Measurements from ENCODE around the gene SMYD4.
"Not testable (repeated sequence)": the region's sequence is repeated elsewhere in the genome, so short reads cannot be mapped to it uniquely, and the experiment has no call there.

Gene SMYD4

DNA sequence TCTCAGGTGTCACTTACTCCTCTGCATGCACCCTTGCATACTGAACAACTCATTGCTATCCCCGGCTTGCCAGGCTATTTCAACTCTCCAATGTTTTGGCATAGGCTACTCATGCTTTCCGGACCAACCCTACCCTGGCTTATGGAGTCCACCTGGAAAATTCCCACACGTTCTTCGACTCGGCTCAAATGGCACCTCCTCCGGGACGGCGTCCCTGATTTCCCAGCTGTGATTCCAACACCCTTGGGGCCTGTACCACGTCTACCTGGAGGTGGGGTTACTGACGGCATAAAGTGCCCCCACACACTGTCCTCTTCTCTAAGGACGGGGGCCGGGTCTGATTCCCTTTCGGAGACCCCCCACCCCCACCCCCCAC lies 498 bp downstream of the SMYD4 start:
- peak in 6 of 56 donors; percentile 22 to 57 (median 44) for DNase-seq

DNA sequence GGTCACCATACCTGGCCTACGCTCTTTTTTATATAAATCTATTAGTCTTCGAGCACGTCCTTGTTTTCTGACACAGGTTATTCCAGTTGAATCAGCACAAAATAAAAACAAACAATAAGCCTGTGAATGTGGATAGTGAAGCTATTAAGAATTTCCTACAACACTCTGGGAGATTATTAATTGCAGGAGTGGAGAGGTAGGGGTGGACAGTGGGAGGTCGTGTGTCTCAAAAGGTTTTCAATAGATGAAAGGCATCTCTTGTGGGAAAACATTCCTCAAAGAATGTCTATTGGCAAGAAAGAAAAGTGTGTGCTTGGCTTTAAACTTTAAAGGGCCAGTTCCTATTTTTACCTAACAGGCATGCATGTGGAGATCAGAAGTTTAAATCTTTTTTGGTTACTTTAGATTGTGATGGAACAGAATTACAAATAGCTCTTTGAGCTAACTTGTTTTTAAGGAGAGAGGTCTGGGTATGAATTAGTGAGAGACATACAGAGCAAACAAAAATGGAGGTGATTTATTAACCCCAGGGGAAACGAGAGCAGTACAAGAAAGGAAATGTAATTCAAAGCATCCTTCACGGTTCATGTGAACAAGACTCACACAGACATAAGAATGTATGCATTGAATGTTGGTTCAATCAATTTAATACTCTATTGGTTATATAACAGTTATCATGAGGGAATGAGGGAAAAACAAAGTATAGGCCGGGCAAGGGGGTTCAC lies 9.0 kb downstream of the SMYD4 start:
- no peak for DNase-seq

DNA sequence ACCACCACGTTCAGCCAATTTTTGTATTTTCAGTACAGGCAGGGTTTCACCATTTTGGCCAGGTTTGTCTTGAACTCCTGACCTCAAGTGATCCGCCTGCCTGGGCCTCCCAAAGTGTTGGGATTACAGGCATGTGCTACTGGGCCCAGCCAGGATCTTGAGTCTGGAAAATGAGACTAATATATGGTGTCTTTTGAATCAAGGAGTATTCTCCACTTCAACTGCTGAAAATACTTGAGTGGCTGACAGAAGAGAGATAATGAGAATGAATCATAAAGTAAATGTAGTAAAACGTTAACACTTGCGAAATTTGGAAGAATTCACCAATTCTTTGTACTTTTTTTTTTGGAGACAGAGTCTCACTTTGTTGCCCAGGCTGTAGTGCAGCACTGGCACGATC lies 16.6 kb downstream of the SMYD4 start:
- DNase-seq = no peak

DNA sequence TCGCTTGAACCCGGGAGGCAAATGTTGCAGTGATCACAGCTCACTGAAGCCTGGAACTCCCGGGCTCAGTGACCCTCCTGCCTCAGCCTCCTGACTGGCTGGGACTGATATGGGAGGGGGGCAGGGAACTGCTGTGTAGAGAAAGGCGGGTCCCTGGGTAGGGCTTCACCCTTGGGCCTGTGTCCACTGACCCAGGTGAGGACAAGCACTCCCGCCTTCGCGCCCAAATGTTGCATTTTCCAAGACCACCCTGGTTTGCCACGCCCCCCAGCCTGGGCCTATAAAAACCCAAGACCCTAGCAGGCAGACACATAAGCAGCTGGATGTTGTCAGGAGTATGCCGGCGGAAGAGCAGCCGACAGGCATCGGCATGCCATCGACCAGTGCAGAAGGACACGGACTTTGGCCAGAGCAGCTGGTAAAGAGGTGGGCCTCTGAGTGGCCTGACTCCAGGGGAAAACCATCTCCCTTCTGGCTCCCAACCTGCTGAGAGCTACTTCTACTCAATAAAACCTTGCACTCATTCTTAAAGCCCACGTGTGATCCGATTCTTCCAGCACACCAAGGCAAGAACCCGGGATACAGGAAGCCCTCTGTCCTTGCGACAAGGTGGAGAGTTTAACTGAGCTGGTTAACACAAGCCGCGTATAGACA lies 19.1 kb downstream of the SMYD4 start:
- DNase-seq = no peak

DNA sequence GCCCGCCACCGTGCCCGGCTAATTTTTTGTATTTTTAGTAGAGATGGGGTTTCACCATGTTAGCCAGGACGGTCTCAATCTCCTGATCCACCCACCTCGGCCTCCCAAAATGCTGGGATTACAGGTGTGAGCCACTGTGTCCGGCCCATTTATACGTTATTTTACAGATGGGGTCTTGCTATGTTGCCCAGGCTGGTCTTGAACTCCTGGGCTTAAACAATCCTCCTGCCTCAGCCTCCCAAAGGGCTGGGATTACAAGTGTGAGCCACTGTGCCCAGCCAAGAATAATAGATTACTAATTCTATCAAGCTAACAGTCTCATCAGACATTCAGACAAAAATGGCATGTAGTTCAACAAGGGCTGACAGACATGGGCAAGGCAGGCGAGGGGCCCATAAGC lies 19.9 kb downstream of the SMYD4 start:
- not testable (repeated sequence) for DNase-seq

DNA sequence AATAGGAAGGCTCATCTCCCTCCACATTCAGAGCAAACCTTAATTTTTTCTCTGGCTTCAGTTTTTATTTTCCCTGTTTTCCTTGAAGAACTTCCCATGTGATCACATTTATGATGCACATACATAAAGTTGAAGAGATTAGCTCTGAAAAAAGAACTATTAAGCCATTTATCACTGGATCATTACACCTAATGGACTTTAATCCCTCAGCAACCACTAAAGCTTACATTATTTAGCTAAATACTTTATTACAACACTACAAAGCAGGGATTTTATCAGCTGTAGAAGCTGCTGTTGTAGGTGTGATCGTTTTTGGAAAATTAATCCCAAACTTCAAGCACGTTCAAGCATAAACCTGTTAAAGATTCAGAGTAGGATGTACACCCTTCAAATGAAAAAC lies 21.1 kb downstream of the SMYD4 start:
- DNase-seq = no peak

DNA sequence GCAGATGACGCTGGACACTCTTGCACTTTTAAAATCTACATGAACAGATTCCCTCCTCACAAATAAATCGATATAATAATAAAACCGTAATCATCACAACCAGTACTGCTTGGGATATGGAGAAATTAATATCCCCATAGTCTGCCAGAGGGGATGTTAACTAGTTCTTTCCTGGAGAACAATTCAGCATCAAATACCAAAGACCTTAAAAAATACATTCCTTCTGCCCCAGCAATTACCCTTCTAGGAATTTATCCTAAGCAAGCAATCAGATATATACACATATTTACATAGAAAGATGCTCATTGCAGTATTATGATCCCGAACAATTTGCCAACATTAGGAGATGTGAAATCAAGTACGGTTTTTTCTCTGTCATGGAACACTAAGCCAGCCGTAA lies 21.8 kb downstream of the SMYD4 start:
- no peak for DNase-seq

GRCh38 chr17:1803280-1803679 lies 26.4 kb downstream of the SMYD4 start:
- no peak for DNase-seq

GRCh38 chr17:1802429-1802828 lies 27.3 kb downstream of the SMYD4 start:
- no peak for DNase-seq

DNA sequence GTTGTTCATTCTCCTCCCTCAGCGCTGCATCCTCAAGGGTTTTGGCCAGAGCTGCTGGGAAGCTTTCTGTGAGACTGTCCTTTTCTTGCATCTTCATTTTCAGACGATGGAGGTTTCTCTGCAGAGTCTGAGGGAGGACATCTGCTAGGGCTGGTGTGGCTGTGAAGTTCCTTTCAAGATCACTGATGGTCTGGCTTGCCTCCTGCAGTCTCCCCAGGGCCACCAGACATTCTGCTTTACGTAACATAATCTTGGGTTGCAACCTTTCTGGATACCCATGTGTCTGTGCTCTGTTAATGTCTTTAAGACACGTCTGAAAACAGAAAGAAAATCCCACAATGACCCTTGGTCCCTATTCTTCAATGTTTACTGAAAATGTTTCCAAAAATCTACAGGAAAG lies 29.0 kb downstream of the SMYD4 start:
- DNase-seq = no peak

DNA sequence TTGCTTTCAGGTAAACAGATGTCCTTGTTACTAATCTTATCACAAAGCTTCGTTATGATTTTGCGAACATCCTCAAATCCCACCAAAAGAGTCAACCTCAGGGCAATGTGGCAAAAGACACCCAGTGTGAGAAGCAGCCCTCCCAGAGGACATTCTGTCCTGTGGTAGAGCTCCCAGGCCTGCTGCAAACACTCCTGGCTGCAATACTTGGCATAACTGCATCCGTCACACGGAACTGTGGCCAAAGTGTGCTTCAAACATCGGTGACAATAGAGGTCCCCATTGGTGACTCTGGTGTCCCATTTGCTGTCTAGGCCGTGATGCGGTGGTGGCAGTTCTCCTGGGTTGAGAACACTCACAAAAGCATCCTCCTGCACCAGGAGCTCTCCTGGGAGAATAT lies 29.5 kb downstream of the SMYD4 start:
- DNase-seq = no peak

GRCh38 chr17:1797846-1798245 lies 31.9 kb downstream of the SMYD4 start:
- not testable (repeated sequence) for DNase-seq

DNA sequence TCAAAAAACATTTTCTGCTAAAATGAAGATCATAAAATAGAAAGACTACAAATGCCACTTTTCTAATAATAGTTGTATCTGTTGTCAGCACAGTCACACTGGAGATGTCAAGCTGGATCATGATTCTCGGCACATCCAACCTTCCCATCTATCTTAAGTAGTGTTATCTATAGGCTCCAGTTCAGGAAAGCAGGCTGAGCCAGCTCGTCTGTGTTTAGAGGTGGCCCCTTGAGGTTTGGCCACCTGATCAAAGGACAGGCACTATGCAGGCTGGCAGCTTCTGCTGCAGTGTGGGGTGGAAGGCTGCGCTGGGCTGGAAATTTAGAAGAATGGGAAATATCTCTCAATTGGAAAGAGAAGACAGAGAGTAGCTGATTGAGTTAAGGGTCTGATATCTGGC lies 32.4 kb downstream of the SMYD4 start:
- peak in 1 of 56 donors; percentile 14 for DNase-seq

DNA sequence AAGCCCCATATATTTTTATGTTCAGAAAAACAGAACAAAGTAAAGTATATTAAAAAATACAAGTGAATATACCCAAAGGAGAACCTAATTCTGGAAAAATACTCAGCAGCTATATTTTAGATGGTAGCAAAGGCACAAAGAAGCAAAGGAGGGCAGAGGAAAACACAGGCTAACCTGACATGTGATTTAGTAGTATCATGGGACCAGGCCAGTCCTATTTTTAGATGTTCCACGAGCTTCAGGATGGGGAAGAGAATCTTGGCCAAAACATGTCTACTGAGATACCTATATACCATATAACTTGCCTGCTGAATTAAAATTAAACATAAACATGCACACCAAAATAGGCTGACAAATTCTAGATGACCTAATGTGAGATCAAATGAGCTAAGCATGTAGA lies 32.9 kb downstream of the SMYD4 start:
- DNase-seq = peak in 4 of 56 donors; percentile 11 to 18 (median 14)

GRCh38 chr17:1793447-1793806 lies 36.3 kb downstream of the SMYD4 start:
- DNase-seq = no peak

- DNase-seq = no peak
Observed at GRCh38 chr17:1792495-1793446, 36.9 kb downstream of the SMYD4 start.

GRCh38 chr17:1789936-1790335 lies 39.8 kb downstream of the SMYD4 start:
- no peak for DNase-seq

DNA sequence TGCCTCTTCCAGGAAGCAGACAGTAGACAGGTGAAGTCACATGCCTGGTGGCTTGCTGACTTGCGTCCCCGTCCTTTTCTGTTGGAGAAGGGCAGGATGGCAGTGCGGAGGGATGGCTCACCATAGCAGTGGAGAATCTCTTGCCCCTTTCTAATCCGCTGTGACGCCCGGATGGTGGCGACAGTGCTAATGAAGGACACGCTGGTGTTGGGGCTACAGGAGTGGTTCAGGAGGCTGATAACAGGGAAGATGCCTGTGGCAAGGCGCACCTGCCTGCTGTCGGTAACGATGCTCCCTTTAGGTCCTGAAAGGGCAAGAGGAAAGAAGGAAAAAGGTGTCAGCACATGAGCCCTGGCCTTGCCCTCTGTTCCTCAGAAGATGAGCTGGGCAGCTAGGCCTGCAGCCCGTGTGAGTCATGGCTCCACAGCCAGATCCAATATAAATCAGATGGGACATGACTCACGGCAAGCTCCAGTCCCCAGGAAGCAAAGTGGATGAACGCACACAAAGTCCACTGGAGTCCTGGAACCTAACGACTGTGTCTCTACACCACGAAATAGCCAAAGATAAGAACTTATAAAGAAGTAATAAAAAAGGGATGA lies 42.3 kb downstream of the SMYD4 start:
- DNase-seq = no peak

GRCh38 chr17:1786708-1787107 lies 43.0 kb downstream of the SMYD4 start:
- DNase-seq = no peak

GRCh38 chr17:1785930-1786329 lies 43.8 kb downstream of the SMYD4 start:
- peak in 4 of 56 donors; percentile 8 to 33 (median 17) for DNase-seq

GRCh38 chr17:1783834-1784611 lies 45.7 kb downstream of the SMYD4 start:
- DNase-seq = peak in 8 of 56 donors; percentile 18 to 58 (median 35)

All from amygdala (tissue), 56 donors.